ENCODE measurements around the gene ZNF503.

Gene ZNF503

DNA sequence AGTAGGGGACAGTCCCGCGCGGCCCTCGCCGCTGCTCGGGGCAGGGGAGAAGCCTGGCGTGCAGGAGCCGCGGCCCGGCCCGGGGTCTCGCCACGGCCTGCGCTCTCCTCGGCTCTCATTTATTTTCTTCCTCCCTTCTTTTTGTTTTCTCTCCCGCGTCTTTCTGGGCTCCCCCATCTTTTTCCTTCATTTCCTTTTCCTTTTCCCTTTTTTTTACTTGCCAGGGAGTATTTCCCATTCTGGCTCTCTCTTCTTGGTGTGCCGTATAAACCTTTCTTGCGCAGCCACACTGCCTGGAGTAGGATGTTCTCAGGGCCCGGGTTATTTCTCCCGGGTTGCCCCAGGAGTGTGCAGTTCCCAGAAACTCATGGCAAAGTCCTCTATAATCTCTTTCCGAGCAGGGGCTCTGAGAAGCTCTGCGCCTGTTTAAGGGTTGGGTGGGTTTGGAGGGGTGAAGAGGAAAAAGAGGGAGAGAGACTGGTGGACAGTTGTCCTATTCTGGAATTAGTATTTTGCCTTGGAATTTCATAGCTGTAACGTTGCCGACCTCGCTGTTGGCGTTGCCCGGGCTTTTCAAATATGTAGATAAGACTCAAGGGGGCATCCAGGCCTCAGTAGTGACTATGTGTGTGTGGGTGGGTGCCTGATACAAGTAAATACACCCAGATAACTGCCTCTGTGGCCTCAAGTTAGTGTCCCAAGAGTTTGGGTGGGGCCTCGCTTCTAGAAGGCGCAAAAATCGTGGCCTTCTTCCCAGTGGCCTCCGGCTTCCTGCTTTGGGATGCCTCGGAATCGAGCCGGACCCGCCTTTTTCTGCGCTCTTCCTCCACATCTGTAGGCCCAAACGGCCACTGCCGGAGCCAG, 4.3 kb upstream of the ZNF503 start:
- TF ChIP-seq, protein P1, sequence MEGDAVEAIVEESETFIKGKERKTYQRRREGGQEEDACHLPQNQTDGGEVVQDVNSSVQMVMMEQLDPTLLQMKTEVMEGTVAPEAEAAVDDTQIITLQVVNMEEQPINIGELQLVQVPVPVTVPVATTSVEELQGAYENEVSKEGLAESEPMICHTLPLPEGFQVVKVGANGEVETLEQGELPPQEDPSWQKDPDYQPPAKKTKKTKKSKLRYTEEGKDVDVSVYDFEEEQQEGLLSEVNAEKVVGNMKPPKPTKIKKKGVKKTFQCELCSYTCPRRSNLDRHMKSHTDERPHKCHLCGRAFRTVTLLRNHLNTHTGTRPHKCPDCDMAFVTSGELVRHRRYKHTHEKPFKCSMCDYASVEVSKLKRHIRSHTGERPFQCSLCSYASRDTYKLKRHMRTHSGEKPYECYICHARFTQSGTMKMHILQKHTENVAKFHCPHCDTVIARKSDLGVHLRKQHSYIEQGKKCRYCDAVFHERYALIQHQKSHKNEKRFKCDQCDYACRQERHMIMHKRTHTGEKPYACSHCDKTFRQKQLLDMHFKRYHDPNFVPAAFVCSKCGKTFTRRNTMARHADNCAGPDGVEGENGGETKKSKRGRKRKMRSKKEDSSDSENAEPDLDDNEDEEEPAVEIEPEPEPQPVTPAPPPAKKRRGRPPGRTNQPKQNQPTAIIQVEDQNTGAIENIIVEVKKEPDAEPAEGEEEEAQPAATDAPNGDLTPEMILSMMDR (conservative IDR thresholded peaks at IDR 0.05; ENCODE audit: low read length): peak; percentile 15; the same call in 1 of the 2 replicates
- TF ChIP-seq EZH2phosphoT487 (IDR thresholded peaks at IDR 0.05; ENCODE audit: borderline replicate concordance): no peak
- Histone ChIP-seq H3K4me2 (ENCODE audit: low read depth, low read length, poor library complexity, severe bottlenecking) (no peak overlapping the region), H3K9me3 (ENCODE audit: insufficient read depth, low read depth, low read length) (no peaks in the 10 kb centered on the region)

DNA sequence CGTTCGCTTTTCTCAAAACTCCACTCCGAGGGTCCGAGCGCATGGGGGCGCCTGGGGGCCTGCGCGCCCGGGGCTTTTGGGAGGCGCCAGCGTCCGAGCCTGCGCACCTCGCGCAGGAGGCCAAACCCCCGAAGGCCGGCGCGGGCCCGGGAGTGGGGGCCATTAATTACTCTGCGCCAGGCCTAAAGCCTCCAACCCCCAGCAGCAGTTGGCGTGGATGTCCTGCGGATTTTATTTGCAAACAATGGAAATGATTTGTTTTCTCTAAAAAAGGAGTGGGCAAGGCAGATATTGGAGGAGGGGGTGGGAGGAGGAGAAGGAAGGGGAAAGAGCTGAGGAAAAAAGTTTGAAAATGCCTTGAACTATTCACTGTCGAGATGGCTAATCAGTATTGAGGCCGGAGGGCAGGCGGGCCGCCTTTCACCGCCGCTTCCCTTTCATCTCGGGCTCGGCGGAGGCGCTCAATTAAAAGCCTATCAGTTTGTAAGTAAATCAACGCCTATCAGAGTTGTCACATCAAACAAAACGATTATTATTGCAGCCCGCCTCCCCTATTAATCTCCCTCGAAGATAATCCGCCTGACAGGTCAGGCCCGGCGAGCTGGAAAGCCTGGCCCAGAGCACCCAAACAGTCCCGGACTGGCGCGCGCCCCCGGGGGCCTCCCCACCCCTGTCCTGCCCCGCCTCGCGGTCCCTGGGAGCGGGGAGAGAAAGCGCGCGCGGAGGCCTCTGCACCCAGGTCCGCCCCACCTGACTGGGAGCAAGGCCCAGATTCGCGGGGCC, 3.4 kb upstream of the ZNF503 start:
- H3K9me2 ChIP-seq (replicated peaks; ENCODE audit: low read depth, low read length): no peaks in the 10 kb centered on the region
- peaks cover 11% of the 10 kb centered on the region for H3K79me2 ChIP-seq (ENCODE audit: insufficient read depth, low read length)
- H3K4me1 ChIP-seq (ENCODE audit: insufficient read depth, low read length, poor library complexity, severe bottlenecking): no peaks in the 10 kb centered on the region
- no peaks in the 10 kb centered on the region for H3F3A ChIP-seq (ENCODE audit: low read depth)
- no peak overlapping the region for H3K4me2 ChIP-seq (ENCODE audit: low read depth, low read length, poor library complexity, severe bottlenecking)
- H3K9ac ChIP-seq (ENCODE audit: low read depth, low read length, poor library complexity, severe bottlenecking): no peak overlapping the region
- H3K9me3 ChIP-seq (ENCODE audit: insufficient read depth, low read depth, low read length): no peaks in the 10 kb centered on the region
- H3K36me3 ChIP-seq (ENCODE audit: insufficient read depth, low read length): no peaks in the 10 kb centered on the region
- H2AFZ ChIP-seq (ENCODE audit: low read length): no peak overlapping the region
- H3K4me3 ChIP-seq (ENCODE audit: low read length, poor library complexity, severe bottlenecking): no peak overlapping the region
- H4K20me1 ChIP-seq (ENCODE audit: insufficient read depth, low read length, poor library complexity, severe bottlenecking): no peaks in the 10 kb centered on the region
- no peak for TF ChIP-seq EZH2phosphoT487 (IDR thresholded peaks at IDR 0.05; ENCODE audit: borderline replicate concordance)
- TF ChIP-seq, protein P1 (conservative IDR thresholded peaks at IDR 0.05; ENCODE audit: low read length): no peak
- H3K27me3 ChIP-seq (ENCODE audit: insufficient read depth, low read length, poor library complexity, severe bottlenecking): no peaks in the 10 kb centered on the region

More for the DNA sequence above, 4.3 kb upstream of the ZNF503 start:
- Histone ChIP-seq H3K4me1 (ENCODE audit: insufficient read depth, low read length, poor library complexity, severe bottlenecking) (no peaks in the 10 kb centered on the region), H3K36me3 (ENCODE audit: insufficient read depth, low read length) (no peaks in the 10 kb centered on the region), H3K9me2 (replicated peaks; ENCODE audit: low read depth, low read length) (no peaks in the 10 kb centered on the region), H3F3A (ENCODE audit: low read depth) (no peaks in the 10 kb centered on the region), H3K9ac (ENCODE audit: low read depth, low read length, poor library complexity, severe bottlenecking) (no peak overlapping the region), H3K27me3 (ENCODE audit: insufficient read depth, low read length, poor library complexity, severe bottlenecking) (no peaks in the 10 kb centered on the region), H3K79me2 (ENCODE audit: insufficient read depth, low read length) (peaks cover 3% of the 10 kb centered on the region), H4K20me1 (ENCODE audit: insufficient read depth, low read length, poor library complexity, severe bottlenecking) (no peaks in the 10 kb centered on the region), H3K4me3 (ENCODE audit: low read length, poor library complexity, severe bottlenecking) (no peak overlapping the region), H2AFZ (ENCODE audit: low read length) (no peak overlapping the region)

DNA sequence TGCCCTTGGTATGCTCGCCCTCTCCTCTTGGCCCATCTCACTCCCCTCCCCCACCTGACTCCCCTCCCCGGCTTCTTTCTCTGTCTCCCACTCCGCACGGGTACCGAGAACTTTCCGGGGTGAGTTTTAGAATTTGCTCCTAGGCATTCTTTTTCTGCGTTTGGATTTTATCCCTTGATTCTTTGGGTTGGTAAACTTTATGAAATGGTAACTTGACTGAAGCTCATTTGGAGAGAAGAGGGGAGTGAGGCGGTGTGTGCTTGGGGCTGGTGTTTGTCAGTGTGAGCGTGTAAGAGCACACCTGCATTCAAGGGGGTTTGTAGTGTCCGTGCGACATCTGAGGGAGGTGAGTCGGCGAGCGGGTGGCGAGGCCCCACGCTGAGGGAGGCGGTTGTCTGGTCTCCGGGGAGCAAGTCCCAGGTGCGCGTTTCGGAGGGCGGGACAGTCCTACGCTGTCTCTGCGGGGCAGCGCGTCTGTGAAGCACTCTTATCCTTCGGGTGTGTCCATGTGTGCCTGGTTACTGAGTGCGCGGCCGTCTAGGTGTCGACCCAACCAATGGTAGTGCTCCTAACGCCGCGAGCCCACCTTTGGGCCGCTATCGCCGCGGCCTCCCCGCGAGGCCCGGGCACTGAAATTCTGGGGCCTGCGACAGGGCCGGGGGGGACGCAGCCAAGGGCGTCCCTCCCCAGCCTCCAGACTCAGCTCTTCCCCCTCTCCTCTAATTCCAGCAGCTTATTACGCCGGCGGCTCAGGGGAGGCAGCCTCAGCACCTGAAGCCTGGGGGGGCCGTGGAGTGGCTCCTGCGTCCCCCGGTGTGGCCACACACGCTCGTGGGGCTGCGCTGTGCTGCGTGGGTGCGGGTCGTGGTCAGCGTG, 2.6 kb upstream of the ZNF503 start:
- H3K27me3 ChIP-seq (ENCODE audit: insufficient read depth, low read length, poor library complexity, severe bottlenecking): no peaks in the 10 kb centered on the region
- H3K79me2 ChIP-seq (ENCODE audit: insufficient read depth, low read length): peaks cover 18% of the 10 kb centered on the region

More for the DNA sequence above, 2.6 kb upstream of the ZNF503 start:
- Histone ChIP-seq H3K4me2 (ENCODE audit: low read depth, low read length, poor library complexity, severe bottlenecking) (no peak overlapping the region), H3F3A (ENCODE audit: low read depth) (no peaks in the 10 kb centered on the region), H3K9ac (ENCODE audit: low read depth, low read length, poor library complexity, severe bottlenecking) (no peak overlapping the region), H3K4me3 (ENCODE audit: low read length, poor library complexity, severe bottlenecking) (no peak overlapping the region), H3K9me3 (ENCODE audit: insufficient read depth, low read depth, low read length) (no peaks in the 10 kb centered on the region), H4K20me1 (ENCODE audit: insufficient read depth, low read length, poor library complexity, severe bottlenecking) (peaks cover 5% of the 10 kb centered on the region), H3K9me2 (replicated peaks; ENCODE audit: low read depth, low read length) (no peaks in the 10 kb centered on the region), H3K36me3 (ENCODE audit: insufficient read depth, low read length) (no peaks in the 10 kb centered on the region), H2AFZ (ENCODE audit: low read length) (no peak overlapping the region), H3K4me1 (ENCODE audit: insufficient read depth, low read length, poor library complexity, severe bottlenecking) (no peaks in the 10 kb centered on the region)
- TF ChIP-seq, protein P1 (conservative IDR thresholded peaks at IDR 0.05; ENCODE audit: low read length): no peak
- TF ChIP-seq EZH2phosphoT487 (IDR thresholded peaks at IDR 0.05; ENCODE audit: borderline replicate concordance): no peak
